HPDE6-E6E7 (cell line): ENCODE data around the gene KAT6B.

Experiments used
- DNase-seq: peaks from one replicate; pipeline ENCODE4 v3.0.0; 2011; ENCODE audit warnings: missing footprints; ENCODE audit errors: extremely low spot score

The KAT6B gene

DNA sequence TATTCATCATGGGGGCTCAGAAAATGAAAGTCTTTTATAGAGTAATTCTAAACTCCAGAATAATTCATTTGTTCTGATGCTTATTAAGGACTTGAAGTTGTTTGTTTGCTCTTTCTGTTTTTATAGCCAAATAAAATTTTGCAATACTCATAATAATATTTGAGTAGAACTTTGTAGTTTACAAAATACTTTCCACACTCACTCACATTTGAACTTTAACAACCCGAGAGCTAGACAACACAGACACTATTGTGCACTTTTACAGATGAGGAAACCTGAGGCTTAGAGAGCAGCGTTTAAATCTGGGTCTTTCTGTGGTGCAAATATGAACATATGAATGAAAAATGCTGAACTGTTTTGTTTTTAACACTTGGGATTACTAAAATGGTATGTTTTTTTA lies 126.8 kb downstream of the KAT6B start:
- DNase-seq: no peak

DNA sequence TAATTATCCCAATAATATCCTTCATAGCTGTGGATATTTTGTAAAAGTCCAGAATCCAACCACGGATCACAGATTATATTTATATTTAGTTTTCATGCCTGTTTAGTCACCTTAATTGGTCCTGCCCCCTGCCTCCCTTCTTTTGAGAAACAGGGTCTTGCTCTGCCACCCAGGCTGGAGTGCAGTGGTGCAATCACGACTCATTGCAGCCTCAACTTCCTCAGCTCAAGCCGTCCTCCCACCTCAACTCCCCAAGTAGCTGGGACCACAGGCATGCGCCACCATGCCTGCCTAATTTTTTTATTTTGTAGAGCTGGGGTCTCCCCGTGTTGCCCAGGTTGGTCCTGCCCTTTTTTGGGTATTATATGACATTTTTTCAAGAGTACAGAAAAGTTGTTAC lies 129.4 kb downstream of the KAT6B start:
- no peak for DNase-seq

DNA sequence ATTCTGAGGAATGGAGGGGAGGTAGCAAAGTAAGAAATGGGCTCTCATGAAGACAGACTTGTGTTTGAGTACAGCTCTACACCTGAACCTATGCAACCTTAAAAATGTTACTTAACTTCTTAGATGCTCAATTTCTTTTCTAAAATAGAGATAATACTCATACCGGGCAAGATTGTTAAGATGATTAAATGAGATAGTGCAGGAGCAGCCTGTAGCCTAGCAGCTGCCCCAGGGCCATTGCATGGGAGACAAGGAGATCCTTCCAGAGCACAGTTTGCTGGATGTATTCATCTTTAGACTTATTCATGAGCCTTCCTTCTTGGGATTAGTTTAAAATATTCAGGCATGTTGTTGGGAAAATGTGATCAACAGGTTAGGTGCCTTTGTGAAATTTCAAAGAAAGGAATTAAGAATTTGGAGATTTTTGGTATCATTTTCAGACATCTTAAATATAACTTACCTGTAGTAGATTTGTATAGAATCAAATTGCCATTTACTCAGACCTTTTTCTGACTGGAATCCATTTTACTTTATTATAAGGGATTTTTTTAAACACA lies 130.2 kb downstream of the KAT6B start:
- DNase-seq: no peak

DNA sequence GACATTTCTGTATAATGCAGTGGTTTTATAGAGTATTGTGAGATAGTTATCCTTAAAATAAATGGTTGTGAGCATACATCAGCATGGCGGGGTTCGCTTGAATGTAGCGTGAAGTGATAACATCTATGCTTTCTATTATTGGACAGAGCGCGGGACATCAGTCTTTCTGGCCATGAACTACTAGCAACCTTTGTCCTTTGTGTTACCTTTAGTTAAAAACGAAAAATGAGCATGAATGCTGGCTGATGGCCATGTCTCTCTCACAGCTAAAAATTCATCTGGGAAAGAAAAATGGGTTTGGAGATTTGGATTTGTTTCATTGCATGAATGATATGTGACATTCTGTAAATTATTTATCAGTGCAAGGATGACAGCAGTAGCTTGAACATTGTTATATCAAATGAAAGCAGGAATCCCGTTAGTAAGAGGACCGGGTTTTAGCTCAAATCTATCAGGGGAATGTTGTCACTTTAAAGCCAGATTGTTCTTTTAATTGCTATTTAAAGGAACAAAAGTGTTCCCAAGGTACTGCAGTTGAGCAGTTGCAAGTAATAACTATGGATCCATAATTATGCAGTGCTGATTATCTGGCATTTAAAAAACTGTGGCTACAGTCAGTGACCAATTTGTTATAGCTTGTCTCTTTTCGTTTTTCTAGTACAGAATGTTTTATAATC lies 131.0 kb downstream of the KAT6B start:
- no peak for DNase-seq

DNA sequence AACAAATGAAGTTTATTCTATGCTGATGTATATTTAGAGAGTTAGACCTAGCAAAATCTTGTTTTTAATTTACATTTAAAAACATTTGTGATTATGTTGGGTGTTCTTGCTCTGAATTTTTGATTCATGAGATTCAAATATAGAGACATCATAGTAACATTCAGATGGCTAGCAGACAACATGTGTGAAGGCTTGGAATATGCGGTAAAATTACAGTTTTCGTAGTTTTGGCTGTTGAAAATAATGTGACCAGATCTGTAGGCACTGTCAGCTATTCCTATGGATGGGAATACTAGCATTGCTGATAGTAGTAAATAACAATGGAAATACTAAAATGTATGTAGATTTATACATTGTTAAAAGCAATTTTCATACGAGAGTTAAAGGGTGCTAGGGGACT lies 131.9 kb downstream of the KAT6B start:
- no peak for DNase-seq

DNA sequence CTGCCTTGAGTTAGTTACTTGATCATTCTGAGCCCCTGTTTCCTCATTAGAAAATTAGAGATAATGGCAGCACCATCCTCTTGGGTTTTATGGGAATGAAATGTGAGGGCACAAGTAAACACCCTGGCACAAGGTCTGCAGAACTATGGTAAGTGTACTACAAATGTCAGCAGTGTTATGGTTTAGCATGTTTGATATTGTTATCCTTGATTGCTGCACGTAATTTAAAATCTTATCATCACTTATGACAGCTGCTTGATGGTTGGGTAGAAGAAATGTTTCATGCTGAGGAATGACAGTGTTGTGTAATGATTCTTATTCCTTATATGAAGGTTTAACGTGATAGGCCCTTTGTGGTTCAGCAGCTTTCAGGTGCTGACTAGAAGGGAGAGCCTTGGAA lies 134.3 kb downstream of the KAT6B start:
- DNase-seq: no peak

DNA sequence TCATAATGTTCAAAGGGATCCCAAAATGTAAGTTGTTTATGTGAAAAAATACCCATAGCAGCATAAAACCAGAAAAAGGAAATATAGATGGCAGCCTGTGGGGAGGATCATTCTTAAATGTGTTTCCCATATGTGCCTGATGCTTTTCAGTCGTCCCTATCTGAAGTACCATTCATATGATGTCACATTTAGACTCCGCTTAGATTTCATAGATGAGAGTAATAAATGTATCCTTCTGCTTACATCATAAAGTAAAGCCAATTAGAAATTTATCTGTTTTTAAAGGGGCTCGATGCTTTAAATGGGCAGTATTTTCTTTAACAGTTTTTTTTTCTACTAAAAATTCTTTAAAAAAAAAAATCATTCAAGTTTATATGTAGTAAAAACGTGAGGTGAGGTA lies 136.1 kb downstream of the KAT6B start:
- no peak for DNase-seq

DNA sequence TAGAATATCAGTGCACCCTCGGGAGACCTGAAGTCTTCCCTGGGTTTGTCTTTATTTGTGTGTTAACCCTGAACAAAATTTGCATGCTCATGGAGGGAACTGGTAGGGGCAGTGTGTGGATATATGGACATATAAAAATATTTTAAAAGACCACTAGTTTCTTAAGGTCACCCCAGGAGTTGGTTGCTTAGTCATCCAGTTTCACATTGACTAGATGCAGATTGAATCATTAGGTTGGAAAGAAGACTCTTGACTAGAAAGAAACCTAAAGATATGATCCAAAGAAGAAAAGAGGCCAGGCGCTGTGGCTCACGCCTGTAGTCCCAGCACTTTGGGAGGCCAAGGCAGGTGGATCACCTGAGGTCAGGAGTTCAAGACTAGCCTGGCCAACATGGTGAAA lies 137.1 kb downstream of the KAT6B start:
- DNase-seq: no peak

DNA sequence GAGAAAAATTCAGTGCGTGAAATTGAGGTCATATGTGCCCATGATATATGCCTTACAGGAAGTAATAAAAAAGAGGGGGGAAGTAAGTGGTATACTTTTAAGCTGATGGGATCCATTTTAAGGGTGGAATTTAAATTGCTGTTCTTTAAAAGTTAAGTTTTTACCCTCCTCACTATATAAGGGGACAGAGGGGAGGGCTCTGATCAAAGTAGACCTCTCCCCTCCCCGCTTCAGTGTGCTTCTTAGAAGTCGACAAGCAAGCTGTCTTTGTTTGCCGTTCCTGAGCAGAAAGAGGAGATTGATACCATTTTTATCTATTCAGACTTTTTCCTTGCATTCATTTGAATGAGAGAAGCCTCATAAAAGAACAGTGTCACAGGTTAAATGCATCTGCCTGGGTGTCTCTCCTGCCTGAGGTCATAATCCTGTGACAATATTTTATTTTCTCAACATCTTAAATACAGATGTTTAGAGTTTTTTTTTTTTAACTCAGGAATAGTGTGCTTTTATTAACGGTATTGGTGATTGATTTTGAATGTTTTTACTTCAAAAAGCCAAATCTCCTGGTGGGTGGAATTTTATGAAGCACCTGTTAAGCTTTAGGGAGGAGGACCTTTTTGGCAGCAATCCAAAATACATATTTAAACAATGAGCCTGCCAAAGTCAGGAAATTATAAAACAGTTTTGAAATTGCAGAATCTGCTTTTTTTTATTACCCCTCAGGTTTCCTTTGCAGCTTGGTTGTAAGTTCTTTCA lies 141.7 kb downstream of the KAT6B start:
- DNase-seq: no peak

DNA sequence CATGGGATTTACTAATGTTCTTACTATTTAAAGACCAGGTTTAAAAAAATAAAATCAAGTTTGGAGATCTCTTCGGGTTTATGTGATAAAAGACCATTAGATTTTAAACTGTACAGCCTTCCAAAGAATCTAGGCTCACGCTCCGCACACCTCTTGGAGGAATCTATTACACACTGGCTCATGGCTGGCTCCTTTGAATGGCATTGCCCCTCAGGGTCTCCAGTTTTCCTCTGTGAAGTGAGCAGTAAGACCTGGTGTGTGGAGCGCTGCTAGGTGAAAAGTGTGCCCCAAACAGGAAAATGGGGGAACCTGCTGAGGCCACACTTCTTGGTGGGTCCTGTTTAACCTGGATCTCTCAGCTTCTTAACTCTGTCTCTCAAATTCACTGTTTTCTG lies 142.3 kb downstream of the KAT6B start:
- no peak for DNase-seq

DNA sequence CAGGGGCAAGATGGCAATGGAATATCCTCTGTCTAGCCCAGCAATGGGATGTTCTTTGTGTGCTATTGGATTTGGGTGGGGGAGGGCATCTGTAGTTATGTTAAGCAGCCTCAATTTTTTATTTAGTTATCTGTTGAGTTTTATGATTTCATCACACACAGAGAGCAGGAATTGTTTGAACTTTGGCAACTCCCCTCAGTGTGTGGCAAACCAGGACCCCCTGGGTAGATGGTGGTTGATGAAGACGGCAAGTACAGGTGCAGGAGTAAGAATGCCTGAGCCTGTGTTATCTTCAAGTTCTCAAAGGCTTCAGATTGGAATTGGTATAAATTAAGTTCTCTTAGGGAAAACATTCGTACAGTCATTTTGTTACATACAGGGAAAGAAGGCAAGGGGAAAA lies 142.7 kb downstream of the KAT6B start:
- DNase-seq: no peak

DNA sequence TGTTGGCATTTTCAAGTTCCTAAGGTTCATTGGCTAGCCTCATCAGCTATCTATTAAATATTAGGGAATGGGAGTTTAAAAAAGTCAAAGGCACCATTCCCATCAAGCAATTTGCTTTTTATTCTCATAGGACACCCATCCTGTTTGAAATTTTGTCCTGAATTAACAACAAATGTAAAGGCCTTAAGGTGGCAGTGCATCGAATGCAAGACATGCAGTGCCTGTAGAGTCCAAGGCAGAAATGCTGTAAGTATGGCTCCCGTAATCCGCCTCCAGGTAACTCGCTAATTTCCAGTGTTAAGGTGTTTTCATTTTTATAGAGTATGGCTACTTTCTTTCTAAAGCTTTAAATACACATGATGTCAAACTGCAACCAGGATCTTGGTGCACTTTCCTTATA lies 143.1 kb downstream of the KAT6B start:
- no peak for DNase-seq

DNA sequence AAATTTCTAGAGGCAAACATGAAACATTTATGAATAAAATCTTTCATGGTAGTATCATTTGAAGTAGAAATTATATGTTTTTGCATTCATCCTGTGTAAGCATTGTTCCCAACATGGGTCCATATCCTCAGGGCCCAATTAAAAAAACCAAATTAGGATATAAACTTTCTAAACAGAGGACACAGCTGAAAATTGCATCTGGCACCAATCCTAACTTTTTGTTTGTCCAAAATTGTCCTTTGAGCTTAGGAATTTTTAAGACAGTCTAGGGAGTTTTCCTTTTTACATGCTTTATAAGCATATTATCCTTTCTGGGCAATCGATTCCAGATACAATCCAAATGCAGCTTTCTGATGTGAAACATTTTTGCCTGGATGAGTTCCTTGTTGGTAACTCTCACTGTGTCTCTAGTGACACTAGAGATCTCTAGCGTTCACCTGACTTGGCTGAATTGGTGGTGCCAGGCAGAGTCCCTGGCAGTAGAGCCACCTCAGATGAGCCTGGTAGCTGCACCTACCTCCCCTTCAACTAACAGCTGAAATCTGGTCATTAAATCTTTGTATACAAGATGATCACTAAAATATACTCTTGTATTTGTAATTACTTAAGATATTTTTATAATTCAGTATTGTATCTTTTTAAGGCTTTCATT lies 147.5 kb downstream of the KAT6B start:
- no peak for DNase-seq

DNA sequence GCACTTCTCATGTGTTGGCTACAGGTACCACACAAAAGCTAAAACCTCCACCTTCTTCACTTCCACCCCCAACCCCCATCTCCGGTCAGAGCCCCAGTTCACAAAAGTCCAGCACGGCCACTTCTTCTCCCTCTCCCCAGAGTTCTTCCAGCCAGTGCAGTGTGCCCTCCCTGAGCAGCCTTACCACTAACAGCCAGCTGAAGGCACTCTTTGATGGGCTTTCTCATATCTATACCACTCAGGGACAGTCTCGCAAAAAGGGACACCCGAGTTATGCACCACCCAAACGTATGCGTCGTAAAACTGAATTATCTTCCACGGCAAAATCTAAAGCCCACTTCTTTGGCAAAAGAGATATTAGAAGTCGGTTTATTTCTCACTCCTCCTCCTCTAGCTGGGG lies 149.4 kb downstream of the KAT6B start:
- no peak for DNase-seq

DNA sequence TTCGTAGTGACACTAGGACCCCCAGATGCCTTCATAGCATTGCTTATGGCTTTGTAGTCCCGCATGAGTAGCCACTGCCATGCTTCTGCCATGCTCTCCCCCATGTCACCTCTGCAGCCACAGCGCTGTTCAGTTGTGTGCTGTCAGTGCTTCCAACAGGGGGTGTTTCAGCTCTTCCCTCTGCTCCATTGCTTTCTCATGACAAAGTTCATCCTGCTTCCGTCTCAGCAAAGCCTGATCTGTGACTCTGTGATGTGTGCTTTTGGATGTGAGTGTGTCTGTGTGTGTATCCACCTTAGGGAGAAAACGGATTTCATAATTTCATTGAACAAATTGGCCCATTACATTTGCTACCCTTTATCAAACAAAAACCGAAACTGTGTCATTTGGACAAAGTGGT lies 150.2 kb downstream of the KAT6B start:
- no peak for DNase-seq

DNA sequence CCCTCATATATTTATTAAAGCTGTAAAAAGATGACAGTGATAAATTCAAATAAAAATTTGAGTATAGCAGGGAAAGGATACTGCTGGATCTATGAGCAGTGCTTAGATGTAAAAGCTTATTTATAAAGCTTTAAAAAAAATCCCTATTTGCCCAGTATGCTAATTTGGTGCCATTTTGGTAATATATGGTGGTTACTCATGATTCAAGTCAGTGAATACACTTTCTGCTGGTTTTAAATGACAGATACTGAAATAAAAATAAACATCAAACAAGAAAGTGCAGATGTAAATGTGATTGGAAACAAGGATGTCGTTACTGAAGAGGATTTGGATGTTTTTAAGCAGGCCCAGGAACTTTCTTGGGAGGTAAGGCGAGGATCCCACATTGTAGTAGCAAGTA lies 150.7 kb downstream of the KAT6B start:
- DNase-seq: no peak

DNA sequence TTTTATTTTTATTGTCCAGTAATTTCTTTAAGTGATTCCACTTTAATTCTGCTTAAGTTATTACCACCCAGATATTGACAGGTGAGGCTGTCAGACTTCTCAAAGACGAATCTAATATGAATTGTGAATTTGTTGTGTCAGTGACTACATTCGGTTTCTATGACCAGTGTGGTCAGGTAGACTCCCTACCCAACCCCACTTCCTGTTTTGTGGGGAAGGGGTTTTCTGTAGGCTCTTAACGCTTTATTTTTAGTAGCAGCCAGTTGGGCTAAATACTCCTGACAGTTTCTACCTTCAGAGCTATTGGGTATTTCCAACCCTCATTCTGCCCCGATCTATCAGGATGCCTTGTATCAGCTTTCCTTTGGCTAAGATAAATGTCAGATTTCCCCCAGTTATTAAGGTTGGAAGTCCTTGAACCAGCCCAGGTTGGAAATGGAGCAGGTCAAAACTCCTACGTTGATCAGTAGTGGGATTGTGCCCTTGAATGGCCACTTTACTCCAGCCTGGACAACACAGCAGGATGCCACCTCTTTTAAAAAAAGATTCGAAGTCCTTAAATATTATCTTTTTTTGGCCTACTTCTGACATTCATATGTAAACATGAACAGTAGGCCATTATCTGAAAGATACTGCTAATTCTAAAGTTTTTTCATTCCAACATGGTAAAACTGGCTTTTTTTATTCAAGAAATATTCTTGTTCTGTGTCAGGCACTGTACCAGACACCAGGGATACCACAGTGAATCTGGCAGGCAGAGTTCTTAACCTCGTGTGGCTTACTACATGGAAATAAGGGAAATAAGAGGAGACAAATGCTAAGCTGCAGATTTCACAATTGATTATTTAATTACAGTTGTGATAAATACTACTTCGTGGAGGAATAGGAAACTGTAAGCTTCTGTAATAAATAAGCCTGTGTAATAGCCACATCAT lies 151.8 kb downstream of the KAT6B start:
- DNase-seq: no peak

DNA sequence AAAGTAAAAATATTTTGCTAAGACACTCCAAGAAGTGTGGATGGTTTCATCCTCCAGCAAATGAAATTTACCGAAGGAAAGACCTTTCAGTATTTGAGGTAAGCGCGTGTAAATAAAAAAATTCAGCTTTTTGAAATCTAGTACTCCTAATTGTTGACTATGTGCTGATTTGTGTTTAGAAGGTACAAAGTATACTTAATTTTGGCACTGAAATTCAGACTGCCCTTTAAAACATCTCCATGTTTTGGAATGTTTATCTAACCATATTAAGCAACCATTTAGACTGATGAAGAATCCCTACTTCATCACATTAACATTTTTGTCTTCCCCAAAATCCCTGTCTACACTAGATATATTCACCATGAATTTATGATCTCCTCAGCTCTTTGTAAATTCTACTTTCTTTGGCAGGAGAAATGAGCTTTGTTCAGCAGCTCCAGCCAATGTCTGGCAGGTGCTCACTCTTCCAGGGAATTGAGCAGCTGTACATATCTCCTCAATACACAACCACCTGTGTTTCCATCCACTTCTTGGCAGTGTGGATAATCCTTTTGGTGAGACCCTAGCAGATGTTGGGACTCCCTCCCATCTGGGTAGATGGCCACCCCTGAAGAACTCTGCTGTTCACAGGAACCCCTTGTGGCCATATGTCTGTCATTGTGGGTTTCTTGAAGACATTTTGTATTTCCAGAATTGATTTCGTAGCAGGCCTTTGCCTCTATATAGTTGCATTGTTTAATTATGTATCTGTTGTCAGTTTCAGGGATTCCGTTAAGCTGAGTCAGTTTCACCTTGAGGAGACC lies 155.6 kb downstream of the KAT6B start:
- DNase-seq: no peak

DNA sequence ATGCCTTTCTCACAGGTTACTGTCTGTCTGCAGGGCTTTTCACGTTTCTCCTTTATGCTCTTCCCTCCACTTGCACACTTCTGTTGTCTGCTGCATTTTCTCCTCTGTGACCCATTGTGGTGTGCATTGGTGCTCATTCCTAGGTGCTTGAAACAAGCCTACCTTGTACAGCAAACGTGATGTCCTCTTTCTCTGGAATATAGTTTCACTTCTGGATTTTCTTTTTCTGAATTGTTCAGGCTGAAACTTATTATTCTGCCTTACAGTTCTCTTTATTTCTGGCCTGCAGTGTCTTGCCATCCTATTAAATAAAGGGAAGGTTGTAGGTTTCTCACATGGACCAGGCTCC lies 156.2 kb downstream of the KAT6B start:
- no peak for DNase-seq

DNA sequence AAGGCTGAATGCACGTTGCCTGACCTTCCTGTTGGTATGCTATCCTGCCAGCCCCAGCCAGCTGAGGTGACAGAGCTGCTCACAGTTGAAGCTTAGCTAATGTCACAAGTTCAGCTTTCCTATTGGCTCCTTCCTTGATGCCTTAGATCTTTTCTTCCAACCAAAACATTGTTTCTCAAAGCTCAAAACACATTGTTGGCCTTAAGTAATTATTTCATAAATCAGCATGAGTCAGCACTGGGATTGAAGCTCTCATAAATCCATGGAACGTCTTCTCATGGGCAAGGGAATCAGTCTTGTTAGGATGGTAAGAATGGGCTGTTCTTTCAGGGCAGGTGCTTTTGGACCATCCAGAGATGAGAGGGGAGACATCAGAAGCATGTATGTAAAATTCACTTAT lies 157.0 kb downstream of the KAT6B start:
- DNase-seq: no peak
